MM.1S (cell line): ENCODE data around the gene CCDC30.

Source experiments
- DNase-seq: peaks from one replicate; pipeline ENCODE4 v3.0.0-alpha.2; 2015
- H2AFZ ChIP-seq: fragments of 300-600 bp; sonication (generic); 2 replicates; pipeline ENCODE4 v1.6.0; 2016; ENCODE audit warnings: antibody characterized with exemption, low read length
- H3F3A ChIP-seq: fragments of 300-600 bp; sonication (generic); 2 replicates; pipeline ENCODE4 v1.6.1; 2016; ENCODE audit warnings: mild to moderate bottlenecking, antibody characterized with exemption, low read length, moderate library complexity, mixed read lengths; ENCODE audit not compliant: insufficient read depth
- H3K27ac ChIP-seq: fragments of 300-600 bp; sonication (generic); 2 replicates; pipeline ENCODE4 v1.5.1; 2016; ENCODE audit warnings: mild to moderate bottlenecking, low read length
- H3K27me3 ChIP-seq: fragments of 300-600 bp; sonication (generic); replicated peaks from 2 replicates; pipeline ENCODE4 v1.6.0; 2016; ENCODE audit warnings: low read length; ENCODE audit not compliant: insufficient read depth
- H3K36me3 ChIP-seq: fragments of 300-600 bp; sonication (generic); replicated peaks from 2 replicates; pipeline ENCODE4 v1.6.1; 2016; ENCODE audit warnings: mild to moderate bottlenecking, low read length, mixed read lengths; ENCODE audit not compliant: insufficient read depth
- H3K4me1 ChIP-seq: fragments of 300-600 bp; sonication (generic); 2 replicates; pipeline ENCODE4 v1.6.1; 2016; ENCODE audit warnings: low read length, mixed read lengths
- H3K4me2 ChIP-seq: fragments of 300-600 bp; sonication (generic); 2 replicates; pipeline ENCODE4 v1.6.0; 2016; ENCODE audit warnings: low read depth, low read length
- H3K4me3 ChIP-seq: fragments of 300-600 bp; sonication (generic); 2 replicates; pipeline ENCODE4 v1.5.1; 2016; ENCODE audit warnings: low read length, mixed read lengths
- H3K79me2 ChIP-seq: fragments of 300-600 bp; sonication (generic); 2 replicates; pipeline ENCODE4 v1.6.1; 2016; ENCODE audit warnings: mixed run types, low read length, mixed read lengths
- H3K9ac ChIP-seq: fragments of 300-600 bp; sonication (generic); 2 replicates; pipeline ENCODE4 v1.6.1; 2016; ENCODE audit warnings: low read length, mixed read lengths
- H3K9me2 ChIP-seq: fragments of 300-600 bp; sonication (generic); replicated peaks from 2 replicates; pipeline ENCODE4 v1.6.1; 2016; ENCODE audit warnings: mild to moderate bottlenecking, low read length, mixed read lengths; ENCODE audit not compliant: insufficient read depth
- H3K9me3 ChIP-seq: fragments of 300-600 bp; sonication (generic); replicated peaks from 2 replicates; pipeline ENCODE4 v1.6.1; 2016; ENCODE audit warnings: mild to moderate bottlenecking, low read length, mixed read lengths; ENCODE audit not compliant: insufficient read depth
- H4K20me1 ChIP-seq: fragments of 300-600 bp; sonication (generic); 2 replicates; pipeline ENCODE4 v1.6.1; 2016; ENCODE audit warnings: mild to moderate bottlenecking, low read length, moderate library complexity, mixed read lengths; ENCODE audit not compliant: insufficient read depth
- CTCF ChIP-seq: fragments of 300-600 bp; sonication (generic); IDR thresholded peaks from 2 replicates; pipeline ENCODE4 v1.5.1; 2016; ENCODE audit warnings: antibody characterized with exemption, low read length, mixed read lengths
- EZH2 ChIP-seq: fragments of 300-600 bp; sonication (generic); optimal IDR thresholded peaks from 2 replicates; pipeline ENCODE3; 2017; ENCODE audit warnings: low read depth, mild to moderate bottlenecking, antibody characterized with exemption, low read length, mixed read lengths
- EZH2phosphoT487 ChIP-seq: fragments of 300-600 bp; sonication (generic); IDR thresholded peaks from 2 replicates; pipeline ENCODE4 v1.6.1; 2018; ENCODE audit warnings: antibody characterized with exemption, low read length

Gene CCDC30

GRCh38 chr1:42418516-42418915 is 44.6 kb upstream of the CCDC30 start:
- Histone ChIP-seq H3F3A (no peaks in the 10 kb centered on the region), H3K9me3 (no peaks in the 10 kb centered on the region), H3K36me3 (no peaks in the 10 kb centered on the region), H3K4me3 (no peak overlapping the region), H3K27ac (no peak overlapping the region), H3K9me2 (no peaks in the 10 kb centered on the region), H3K9ac (no peak overlapping the region), H3K4me1 (no peaks in the 10 kb centered on the region), H3K4me2 (no peak overlapping the region), H4K20me1 (no peaks in the 10 kb centered on the region), H2AFZ (no peak overlapping the region), H3K27me3 (no peaks in the 10 kb centered on the region), H3K79me2 (no peaks in the 10 kb centered on the region)
- no peak for DNase-seq
- no peak for TF ChIP-seq EZH2phosphoT487
- no peak for TF ChIP-seq EZH2
- no peak for TF ChIP-seq CTCF

- no peak overlapping the region for H3K4me2 ChIP-seq
- H3K9me3 ChIP-seq: no peaks in the 10 kb centered on the region
- H3K4me1 ChIP-seq: no peaks in the 10 kb centered on the region
- TF ChIP-seq EZH2phosphoT487: no peak
- no peak for TF ChIP-seq CTCF
- no peak for TF ChIP-seq EZH2
- H3K36me3 ChIP-seq: no peaks in the 10 kb centered on the region
- no peak overlapping the region for H3K4me3 ChIP-seq
- no peak overlapping the region for H2AFZ ChIP-seq
- H4K20me1 ChIP-seq: no peaks in the 10 kb centered on the region
- no peaks in the 10 kb centered on the region for H3K27me3 ChIP-seq
- H3K9me2 ChIP-seq: no peaks in the 10 kb centered on the region
- no peaks in the 10 kb centered on the region for H3F3A ChIP-seq
- no peaks in the 10 kb centered on the region for H3K79me2 ChIP-seq
- no peak overlapping the region for H3K27ac ChIP-seq
- no peak overlapping the region for H3K9ac ChIP-seq
- DNase-seq: no peak
Measured at GRCh38 chr1:42419126-42419821, 43.8 kb upstream of the CCDC30 start.

DNA sequence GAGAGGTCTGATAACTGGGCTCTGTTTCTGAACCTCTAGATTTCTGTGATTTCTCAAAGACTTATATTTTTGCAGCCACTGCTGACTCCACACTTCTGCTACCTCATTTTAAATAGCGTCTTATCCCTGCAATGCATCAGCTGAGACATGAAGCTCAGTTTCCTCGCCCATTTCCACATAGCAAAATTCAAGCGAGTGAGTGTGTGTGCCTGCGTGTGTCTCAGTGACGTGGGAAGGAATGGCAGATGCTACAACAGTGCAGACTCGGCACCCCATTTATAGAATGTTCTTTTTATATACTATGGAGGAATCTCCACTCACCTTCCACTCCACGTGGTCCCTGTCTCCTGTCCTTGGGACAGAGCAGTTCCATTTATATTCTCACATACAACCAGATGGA is 43.0 kb upstream of the CCDC30 start:
- TF ChIP-seq EZH2: no peak
- no peak for TF ChIP-seq EZH2phosphoT487
- no peak for TF ChIP-seq CTCF
- H3K9ac ChIP-seq: no peak overlapping the region
- H3F3A ChIP-seq: no peaks in the 10 kb centered on the region
- no peak overlapping the region for H3K27ac ChIP-seq
- no peaks in the 10 kb centered on the region for H3K9me3 ChIP-seq
- no peaks in the 10 kb centered on the region for H3K9me2 ChIP-seq
- no peak for DNase-seq
- no peaks in the 10 kb centered on the region for H3K4me1 ChIP-seq
- no peak overlapping the region for H3K4me3 ChIP-seq
- H3K4me2 ChIP-seq: no peak overlapping the region
- H2AFZ ChIP-seq: no peak overlapping the region
- no peaks in the 10 kb centered on the region for H3K79me2 ChIP-seq
- no peaks in the 10 kb centered on the region for H3K36me3 ChIP-seq
- H3K27me3 ChIP-seq: no peaks in the 10 kb centered on the region
- no peaks in the 10 kb centered on the region for H4K20me1 ChIP-seq
